Fibroblast of the conjunctiva (primary cell): ENCODE results near the gene PLXNA2.

Experiments used
- DNase-seq: peaks from one replicate; pipeline ENCODE4 v3.0.0-alpha.2; 2010; ENCODE audit warnings: low read depth

PLXNA2 gene

GRCh38 chr1:208044589-208045462 lies 199.4 kb downstream of the PLXNA2 start:
- no peak for DNase-seq

GRCh38 chr1:208043691-208044181 lies 200.4 kb downstream of the PLXNA2 start:
- DNase-seq, result no peak

DNA sequence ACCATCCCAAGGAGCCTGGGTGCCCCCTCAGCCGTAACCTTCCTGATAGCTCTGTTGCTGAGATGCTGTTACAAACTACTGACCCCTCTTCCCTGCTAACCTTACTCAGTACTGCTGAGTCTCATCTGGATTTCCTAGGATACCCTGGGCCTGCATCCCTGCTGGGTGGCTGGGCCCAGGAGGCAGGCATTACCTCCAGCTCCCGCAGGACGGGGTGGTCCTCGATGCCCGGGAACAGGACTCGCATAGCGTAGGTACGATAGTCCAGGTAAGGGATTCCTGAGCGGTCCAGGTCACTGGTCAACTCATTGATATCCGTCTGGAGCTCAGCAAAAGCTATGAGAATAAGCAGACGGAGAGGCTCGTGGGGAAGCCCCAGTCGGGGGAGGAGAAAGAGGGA lies 201.3 kb downstream of the PLXNA2 start:
- no peak for DNase-seq

DNA sequence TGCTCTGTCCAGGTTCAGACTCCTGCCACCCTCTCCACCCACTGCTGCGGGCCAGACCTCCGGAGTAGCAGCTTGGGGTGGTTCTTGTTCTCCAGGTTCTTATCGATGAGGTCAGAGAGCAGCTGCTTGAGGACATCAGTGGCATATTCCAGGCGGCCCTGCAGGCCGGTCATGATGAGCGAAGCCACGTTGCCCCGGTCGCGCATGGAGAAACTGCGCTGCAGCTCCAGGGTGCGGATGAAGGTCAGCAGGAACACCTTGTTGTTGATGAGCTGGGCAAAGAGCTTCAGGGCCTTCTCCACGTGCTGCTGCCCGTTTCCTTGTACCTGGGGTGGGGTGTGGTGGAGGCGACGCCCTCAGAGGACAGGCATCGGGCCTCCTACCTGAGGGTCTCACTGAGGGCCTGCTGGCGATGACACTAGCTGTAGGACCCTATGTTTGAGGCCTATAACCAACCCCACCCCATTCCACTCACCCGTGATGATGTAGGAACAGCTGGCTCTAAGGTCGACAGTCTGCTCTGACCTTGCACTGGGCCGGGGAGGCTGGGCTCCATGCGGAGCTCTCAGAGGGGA lies 202.1 kb downstream of the PLXNA2 start:
- DNase-seq, result no peak

DNA sequence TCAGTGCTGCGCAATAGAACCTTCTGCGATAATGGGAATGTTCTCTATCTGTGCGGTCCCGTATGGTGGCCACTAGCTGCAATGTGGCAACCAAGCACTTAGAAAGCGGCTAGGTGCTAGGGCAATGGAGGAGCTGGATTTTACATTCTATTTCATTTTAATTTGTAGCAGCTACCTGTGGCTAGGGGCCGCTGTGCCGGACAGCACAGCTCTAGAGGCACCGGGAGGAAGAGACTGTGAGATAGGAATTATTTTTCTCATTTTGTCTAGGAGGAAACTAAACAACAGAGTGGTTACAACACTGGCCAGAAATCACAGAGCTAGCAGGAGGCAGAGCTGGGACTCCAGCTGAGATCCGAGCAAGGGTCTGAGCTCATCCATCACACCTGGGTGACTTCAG lies 202.7 kb downstream of the PLXNA2 start:
- DNase-seq, result no peak

- DNase-seq, result no peak
Measured at GRCh38 chr1:208040821-208041297, 203.3 kb downstream of the PLXNA2 start.

GRCh38 chr1:208039536-208040332 lies 204.4 kb downstream of the PLXNA2 start:
- DNase-seq, result no peak

DNA sequence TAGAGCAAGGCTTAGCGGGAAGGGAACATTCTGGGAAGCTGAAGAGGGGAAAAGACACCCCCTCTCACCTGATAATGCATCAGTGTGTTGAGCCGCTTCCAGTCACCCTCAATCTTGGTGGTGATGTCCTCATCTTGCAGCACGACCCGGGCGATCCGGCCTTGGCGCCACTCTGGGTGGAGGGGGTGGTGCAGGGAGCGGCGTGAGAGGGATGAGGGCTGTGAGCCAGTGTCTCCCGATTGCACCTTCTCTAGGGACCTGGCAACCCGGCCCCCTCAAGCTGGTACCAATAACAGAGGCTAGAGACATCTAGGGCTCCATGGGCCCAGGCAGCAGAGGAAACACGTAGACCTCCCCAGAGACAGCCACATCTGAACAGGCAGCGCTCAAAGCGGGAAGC lies 205.9 kb downstream of the PLXNA2 start:
- DNase-seq, result no peak

GRCh38 chr1:208036918-208037766 lies 207.0 kb downstream of the PLXNA2 start:
- DNase-seq, result no peak

DNA sequence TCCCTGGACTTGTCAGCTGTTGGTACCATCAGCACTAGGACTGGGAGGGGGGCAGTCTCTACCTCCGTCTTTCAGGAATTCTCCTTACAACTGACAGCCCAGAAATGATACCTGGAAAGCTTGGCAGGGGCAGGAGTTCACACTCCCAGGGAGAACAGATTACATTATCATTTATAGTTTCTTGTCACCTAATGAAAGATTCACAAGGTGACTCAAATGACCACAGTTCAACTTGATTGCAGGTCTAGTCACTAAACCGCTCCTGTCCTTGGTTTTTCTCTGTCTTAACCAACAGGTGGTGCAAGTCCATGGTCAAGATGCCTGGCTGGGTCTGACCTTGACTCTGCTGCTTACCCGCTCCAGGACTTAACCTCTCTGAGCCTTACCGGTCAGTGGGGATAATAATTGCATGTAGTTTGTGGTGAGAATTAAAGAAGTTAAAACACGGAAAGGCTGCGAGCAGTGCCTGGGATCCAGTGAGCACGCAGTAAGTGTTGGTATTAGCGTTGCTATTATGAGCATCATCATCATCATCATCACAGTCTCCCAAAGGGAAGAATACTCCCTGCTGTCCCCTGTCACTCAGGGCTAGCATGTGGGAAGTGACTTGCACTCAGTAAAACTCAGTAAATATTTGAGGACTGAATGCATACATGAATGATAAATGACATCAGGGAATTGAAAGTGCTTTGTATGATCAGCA lies 207.9 kb downstream of the PLXNA2 start:
- no peak for DNase-seq

DNA sequence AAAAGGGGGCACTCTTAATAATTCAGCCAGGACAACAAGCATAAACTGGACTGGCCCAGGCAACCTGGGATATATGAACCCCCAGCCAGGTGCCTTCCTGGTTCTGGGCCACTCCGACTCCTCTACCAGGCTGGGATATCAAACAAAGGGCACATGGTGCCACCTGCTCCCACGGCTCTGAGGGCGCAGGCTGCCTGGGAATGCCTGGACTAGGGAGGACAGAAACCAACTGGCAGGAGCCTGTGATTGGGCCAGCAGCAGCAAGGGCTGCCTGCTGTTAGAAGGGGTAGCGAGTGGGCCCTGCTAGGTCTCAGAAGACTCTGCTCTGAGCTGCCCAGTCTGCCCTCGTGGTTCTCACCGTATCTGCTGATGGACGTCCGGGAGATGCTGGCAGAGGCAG lies 210.0 kb downstream of the PLXNA2 start:
- no peak for DNase-seq

- DNase-seq, result no peak
Measured at GRCh38 chr1:208033236-208033635, 210.9 kb downstream of the PLXNA2 start.

- DNase-seq, result no peak
Measured at GRCh38 chr1:208031932-208032320, 212.3 kb downstream of the PLXNA2 start.

- DNase-seq, result no peak
Measured at GRCh38 chr1:208031316-208031931, 212.8 kb downstream of the PLXNA2 start.

DNA sequence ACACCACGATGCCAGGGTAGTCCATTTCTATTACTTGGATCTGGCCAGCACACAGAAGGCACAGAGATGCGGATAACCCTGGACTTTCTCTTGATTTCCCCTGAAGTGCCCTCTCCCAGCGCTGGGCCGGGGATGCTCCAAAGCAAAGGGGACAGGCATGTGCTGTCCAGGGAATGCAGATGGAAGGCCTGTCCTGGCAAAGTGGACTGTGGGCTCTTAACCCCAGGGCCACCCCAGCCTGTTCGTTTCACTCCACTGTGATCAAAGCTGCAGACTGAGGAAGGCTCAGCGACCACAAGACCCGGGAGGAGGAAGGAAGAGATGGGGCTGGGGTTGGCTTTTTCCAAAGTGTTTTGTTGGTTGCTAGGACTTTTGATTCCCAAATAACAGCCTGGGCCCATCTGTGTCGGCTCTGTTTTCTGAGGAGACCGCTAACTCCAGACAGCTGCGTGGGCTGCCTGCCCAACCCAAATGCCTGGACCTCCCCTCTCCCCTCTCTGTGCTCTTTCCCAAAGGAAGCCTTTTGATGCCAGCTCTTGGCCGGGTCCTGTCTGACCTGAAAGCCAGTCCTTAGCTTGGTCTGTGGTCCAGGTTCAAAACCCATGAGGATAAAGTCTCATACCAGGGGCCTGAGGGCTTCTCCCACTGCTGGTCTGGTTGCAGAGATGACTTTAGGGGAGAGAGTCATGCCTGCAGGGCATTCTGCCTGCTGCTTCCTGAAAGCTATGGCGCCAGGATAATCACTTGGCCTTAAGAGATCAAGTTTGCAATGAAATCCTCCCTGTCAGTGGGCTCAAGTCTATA lies 213.7 kb downstream of the PLXNA2 start:
- peak; percentile 40 for DNase-seq

DNA sequence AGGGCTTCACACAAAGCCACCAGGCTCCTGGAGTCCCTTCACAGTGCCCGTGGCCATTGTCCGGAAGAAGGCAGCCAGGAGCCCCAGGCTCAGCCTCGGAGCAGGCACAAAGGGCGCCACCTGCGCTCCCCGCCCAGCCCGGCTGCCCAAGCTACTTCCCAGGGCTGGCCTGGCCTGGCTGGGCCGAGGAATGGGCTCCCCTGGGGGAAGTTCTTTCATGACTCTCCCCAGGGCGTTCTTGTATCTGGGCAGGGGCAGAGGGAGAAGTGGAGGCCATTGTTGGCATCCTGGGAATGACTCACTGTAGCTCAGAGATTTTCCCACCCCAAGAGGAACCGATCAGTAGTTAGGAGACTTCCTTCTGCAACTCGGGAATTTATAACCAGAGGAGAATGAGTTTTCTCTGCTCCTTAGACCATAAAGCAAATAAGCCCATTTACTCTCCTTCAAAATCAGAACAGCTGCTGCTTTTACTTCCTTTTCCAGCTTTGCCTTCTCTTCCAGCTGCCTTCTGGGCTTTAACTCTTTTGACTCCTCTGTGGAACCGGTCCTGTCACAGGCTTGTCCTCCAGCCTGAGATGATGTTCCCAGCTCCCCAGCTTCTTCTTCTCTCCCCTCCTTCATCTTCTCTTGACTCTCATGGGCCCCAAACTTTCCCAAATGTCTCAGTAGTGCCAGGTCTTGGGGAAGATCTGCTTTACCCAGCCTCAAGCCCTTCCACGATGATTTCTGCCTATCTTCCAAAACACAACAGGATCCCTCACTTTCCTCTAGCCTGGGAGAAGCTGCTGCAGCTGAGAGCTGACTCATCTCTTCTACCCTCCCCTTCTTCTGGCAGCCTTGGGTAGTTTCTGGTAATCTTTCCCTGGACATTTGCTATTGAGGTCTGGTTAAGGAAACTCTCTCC lies 214.6 kb downstream of the PLXNA2 start:
- peak; percentile 56 for DNase-seq

DNA sequence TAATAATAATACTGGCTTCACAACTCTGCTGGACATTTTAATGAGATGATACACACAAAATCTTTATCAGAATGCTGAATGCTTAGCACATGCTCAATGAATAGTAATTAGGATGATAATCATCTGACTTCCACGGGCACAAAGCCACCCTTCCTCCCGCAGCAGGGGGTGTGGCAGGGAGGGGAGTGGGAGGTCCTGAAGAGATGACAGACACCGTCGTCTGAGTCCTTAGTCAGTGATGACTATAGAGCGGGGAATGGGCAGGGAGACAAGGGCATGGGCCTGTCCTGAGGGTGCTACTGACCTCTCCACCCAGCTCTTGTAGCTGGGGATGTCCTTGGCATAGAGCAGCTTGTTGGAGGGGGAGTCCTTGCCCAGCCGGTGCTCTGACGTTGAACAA lies 215.7 kb downstream of the PLXNA2 start:
- DNase-seq, result no peak

GRCh38 chr1:208027861-208028260 lies 216.3 kb downstream of the PLXNA2 start:
- no peak for DNase-seq
